ENCODE measurements around the gene NCSTN. TPM values are rescaled to one million over a fixed set of nuclear protein-coding genes. Genes with fewer than 3 reads are reported as not detected.
"Not testable (repeated sequence)": the region's sequence is repeated elsewhere in the genome, so short reads cannot be mapped to it uniquely, and the experiment has no call there.

Gene NCSTN
- total RNA-seq, 1 experiment from 2014 or later: 95.6 TPM

DNA sequence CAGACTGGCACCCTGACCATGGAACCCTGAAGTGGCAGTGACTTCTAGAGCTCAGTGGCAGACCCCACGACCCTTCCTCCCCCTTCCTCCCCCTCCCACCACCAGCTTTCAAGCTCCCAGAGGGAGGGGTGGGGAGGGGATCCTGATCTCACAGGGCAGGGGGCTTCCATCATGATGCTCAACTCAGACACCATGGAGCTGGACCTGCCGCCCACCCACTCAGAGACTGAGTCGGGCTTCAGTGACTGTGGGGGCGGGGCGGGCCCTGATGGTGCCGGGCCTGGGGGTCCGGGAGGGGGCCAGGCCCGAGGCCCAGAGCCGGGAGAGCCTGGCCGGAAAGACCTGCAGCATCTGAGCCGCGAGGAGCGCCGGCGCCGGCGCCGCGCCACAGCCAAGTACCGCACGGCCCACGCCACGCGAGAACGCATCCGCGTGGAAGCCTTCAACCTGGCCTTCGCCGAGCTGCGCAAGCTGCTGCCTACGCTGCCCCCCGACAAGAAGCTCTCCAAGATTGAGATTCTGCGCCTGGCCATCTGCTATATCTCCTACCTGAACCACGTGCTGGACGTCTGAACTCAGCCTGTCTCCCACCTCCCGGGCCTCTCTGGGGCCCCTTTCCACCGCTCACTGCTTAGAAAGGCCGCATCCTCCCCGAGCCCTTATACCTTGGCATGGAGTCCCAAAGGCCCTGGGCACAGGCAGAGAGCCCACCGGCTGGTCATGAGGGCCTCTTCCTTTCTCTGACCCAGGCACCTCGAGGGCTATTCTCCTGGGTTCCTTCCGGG, 27.6 kb downstream of the NCSTN start:
- no peak for DNase-seq (ENCODE audit: low read depth)

DNA sequence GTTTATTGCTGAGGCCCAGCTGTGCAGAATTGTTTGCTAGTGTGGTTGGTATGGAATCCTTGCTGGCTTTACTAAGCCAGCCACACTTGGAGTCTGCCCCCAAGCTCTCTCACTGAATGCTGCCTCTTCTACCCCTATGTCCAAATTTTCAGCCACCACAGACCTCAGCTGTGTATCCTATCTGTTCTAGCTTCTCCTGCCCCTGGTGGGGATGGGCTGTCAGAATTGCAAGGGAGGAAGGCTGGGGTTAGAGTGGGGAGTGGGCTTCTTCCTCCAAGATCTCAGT, 28.1 kb downstream of the NCSTN start:
- no peak for DNase-seq (ENCODE audit: low read depth)

DNA sequence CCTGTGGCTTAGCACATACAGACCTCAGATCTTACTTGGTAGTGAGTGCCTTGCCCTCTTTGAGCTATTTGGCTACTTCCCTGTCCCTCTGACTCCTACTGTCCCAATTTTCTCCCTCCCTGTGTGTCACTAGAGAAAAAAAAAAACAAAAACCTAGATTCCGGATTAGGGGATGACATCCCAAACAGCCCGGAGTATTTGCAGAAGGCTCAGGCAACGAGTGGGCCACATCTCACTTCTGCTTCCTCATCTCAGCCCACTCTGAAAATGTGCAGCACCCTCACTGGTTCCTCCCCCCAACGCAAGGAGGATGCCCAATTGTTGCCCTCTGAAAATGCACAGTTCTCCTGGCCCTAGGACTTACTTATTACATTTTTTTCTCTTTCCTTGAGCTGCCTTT, 28.6 kb downstream of the NCSTN start:
- DNase-seq (ENCODE audit: low read depth): no peak

DNA sequence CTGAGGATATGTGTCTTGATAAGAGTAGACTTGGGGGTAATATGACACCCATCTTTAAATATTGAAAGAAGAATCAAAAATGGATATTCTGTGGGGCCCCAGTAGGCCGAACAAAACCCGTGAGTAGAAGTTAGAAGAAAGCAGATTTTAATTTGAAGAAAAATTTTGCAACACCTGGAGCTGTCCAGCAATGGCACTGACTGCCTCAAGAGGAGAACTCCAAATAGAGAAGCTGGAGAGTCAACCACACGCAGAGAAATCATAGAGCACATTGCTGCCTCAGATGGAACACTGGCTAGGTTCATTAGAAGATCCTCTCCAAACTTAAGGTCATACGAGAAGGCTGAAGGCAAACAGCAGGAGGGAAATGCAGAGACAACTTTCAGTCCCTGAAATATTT, 30.5 kb downstream of the NCSTN start:
- DNase-seq (ENCODE audit: low read depth): no peak

DNA sequence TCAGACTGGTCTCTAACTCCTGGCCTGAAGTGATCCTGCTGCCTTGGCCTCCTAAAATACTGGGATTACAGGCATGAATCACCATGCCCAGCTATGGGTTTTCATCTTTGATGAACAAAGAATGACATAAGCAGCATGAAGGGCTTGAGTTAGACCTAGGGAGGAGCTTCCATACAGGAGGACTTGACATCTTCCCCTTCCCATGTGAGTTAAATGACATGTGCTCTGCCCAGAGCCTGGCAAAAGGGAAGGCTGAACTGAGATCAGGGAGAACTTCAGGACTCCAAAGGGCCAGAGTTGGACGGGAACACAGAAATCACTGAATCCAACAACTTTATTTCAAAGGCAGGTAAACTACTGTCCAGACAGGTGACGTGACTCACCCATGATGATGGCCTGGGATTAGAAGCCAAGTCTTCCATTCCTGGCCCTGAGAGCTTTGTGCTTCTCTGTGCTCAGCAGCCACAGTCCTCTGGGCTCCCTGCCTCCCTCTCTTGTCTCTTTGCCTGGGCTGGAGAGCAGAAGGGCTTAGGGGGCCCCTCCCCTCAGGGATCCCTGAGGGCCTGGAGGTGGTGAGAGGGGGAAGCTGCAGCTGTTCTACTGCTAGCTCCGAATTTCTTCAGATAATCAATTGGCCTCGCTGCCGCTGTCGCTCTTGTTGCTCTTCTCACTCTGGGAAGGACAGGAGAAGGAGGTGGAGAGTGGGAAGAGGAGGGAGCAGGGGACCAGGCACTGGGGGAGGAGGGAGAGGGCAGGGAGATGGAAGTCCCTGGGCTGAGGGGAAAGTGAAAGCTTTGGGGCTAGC, 31.3 kb downstream of the NCSTN start:
- peak; percentile 41 for DNase-seq (ENCODE audit: low read depth)

DNA sequence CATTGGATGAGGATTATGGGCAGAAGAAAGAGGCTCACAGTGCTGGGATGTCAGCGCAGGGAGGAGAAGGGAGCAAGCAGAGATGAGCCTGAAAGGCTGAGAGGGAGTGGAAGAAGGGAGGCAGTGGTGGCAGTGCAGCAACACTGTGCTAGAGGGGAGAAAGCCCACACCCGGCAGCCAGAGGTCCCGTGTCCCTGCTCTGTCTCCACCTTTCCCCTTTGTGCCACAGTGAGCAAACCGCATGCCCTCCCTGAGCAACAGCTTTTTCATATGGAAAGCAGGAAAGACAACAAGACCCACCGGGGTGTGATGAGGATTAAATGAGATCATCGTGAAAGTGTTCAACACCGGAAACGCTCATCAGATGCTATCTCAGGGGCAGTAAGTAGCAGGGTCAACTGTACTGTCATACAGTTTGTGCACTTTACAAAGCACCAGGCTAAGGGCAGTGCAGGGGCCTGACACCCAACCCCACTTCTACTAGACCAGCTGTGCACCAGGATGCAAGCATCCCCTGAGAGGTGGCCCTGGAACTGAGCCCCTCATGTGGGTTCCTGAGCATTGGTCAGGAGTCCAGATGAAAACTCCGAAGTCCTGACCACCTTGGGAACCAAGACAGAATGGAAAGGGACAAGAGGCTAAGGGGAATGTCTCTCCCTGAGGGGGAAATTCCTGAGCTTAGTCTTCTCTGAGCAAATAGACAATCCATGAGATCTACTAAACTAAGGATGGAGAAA, 32.8 kb downstream of the NCSTN start:
- DNase-seq (ENCODE audit: low read depth): peak; percentile 25

DNA sequence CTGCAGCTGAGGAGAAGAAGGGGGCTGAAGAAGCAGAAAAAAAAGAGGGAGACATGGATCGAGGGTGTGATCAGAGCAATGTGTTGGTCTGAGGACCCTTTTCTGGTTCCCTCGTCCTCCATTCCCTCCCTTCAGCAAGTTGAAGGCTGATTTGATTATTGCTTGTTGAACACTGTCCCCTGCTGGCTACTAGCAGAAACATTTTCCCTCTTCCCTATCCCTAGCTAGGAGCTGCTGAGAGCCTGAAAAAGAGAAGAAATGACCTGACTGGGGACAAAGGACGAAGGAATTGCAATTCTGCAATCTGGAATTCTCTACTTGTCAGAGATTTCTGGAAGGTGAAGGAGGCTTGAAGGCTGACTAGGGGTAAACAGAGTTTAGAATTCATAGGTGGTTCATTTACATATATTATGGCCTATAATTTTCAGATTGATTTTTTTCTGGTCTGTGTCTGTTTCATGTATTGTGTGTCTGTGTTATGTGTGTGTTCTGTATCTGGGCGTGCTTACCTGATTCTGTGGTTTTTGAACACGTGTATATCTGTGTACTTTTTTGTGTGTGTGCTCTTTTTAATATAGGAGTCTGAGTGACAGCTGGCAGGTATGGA, 33.4 kb downstream of the NCSTN start:
- DNase-seq (ENCODE audit: low read depth): peak; percentile 63

DNA sequence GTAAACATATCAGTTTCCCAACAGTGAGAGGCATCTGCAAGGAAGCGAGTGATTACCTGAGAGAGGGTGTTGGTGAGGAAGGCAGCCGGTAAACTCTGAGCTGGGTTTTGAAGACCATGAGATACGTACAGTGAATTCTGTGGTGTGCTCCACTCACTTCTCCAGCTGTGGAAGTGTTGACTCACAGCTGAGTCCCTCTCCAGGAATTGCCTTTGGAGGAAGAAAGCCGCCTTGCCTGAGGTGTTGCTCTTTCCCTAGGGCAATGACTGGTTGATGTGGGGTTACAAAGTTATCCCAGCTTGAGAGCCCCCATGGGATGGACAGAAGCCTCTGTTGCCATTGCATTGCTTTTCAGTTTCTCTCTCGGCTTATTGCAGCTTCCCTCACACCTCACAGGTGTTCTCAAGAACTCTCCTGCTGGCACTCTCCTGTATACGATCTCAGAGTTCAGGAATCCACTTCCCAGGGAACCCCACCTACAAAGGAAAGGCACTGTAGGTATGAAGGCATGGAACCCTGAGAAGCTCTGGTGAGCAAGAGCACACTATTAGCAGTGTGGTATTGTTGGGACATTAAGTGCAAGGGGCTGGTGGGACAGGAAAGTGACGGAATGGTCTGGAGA, 34.5 kb downstream of the NCSTN start:
- DNase-seq (ENCODE audit: low read depth): peak; percentile 74

DNA sequence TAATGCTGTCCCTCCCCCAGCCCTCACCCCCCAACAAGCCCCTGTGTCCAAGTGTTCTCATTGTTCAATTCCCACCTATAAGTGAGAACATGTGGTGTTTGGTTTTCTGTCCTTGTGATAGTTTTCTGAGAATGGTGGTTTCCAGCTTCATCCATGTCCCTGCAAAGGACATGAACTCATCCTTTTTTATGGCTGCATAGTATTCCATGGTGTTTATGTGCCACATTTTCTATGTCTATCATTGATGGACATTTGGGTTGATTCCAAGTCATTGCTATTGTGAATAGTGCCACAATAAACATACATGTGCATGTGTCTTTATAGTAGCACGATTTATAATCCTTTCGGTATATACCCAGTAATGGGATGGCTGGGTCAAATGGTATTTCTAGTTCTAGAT, 41.6 kb downstream of the NCSTN start:
- not testable (repeated sequence) for DNase-seq (ENCODE audit: low read depth)

DNA sequence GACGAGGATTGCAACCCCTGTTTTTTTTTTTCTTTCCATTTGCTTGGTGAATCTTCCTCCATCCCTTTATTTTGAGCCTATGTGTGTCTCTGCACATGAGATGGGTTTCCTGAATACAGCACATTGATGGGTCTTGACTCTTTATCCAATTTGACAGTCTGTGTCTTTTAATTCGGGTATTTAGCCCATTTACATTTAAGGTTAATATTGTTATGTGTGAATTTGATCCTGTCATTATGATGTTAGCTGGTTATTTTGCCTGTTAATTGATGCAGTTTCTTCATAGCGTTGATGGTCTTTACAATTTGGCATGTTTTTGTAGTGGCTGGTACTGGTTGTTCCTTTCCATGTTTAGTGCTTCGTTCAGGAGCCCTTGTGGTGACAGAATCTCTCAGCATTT, 45.2 kb downstream of the NCSTN start:
- not testable (repeated sequence) for DNase-seq (ENCODE audit: low read depth)

DNA sequence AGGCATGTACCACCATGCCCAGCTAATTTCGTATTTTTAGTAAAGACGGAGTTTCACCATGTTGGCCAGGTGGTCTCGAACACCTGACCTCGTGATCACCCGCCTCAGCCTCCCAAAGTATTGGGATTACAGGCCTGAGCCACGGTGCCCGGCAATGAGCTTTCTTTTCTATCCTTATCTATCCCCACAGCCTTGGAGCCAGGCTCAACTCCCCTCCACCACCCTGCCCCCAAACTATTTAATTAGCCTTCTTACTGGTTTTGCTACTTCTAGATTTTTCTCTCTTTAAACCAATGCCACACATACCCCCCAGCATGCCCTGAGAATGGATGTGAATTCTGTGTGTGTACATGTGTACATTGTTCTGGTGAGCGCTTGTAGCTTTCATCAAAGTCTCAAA, 51.5 kb downstream of the NCSTN start:
- no peak for DNase-seq (ENCODE audit: low read depth)

DNA sequence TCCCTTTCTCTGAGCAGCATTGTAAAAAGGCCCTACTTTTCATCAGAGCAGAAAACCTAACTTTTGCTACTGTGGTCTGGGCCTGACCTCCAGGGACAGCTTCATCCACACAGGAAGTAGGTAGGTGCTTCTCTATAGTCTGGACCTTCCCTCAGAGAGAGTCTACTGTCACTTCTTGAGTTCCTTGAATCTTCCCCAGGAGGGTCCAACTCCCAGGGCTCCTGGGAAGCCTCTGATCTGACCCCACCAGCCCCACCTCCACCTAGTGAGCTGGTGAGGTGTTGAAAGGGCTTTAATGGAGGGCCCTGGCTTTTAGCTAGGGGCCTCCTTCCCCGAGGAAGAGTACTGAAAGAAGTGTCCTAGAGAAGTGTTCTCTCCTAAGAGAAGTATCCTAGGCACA, 54.5 kb downstream of the NCSTN start:
- DNase-seq (ENCODE audit: low read depth): no peak

DNA sequence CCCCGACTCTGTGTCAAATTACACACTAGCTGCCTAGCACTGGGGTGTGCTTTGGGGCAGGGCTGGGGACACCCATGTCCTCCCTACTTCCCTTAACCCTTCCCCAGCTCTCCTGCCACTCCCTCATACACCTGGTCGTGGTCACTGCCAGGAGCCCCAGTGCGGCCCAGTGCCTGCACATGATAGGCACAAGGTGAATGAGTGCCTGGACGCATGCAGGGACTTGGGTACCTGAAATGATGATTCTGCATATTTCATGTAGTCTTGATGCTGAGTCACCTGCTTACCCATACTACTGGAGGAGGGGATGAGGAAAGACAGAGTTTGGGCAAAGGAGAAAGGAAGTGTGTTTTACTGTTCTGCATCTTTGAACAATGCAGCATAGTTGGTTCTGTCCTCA, 55.6 kb downstream of the NCSTN start:
- DNase-seq (ENCODE audit: low read depth): no peak

DNA sequence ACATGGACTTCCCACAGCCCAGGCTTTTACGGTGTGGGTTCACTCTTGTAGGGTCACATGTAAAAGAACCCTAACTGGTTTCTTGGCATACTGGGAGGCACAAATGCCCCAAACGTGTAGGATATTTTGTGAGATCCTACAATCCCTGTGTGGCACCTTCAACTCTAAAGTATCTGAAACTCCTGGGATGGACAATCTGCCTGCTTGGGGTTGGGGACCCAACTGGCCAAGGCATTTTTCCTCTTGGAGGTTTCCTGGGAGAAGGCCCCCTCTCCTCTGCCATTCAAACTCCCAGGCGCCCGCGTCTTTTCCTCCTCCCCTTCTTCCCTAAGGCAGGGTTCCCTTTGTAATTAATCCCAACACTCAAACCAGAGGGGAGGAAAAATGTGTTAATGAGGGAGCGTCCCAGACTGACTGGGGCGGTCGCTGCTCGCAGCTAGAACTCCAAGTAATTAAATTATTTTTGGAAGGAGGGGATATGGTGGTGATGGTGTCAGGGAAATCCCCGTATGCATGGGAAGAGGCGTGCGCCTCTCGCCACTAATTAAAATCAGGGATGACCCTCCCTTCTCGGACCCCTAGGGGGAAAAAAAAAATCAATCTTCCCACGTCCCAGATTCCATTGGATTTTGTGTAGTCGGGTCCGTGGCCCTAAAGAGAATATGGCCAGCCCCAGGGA, 56.5 kb downstream of the NCSTN start:
- no peak for DNase-seq (ENCODE audit: low read depth)

DNA sequence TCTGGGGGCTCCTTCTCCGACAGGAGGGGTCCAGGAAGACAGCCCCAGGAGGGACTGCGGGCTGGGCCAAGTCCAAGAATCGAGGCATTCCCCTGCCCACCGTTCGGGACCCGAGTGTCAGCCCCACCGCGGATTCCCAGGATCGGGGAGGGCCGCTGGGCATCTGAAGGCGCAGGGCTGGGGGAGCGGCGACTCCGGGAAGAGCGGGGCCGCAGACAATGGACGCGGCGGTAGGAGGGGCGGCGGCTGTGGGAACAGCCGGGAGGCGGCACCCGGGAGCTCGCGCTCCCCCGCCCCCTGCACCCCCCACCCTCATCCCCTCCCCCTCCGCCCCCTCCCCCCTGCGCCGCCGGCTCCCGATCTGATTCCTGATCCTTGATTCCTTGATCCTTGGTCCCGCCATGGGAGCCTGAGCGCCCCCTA, 57.1 kb downstream of the NCSTN start, which contains the start of gene VANGL2:
TSS of gene VANGL2 (plus strand) at position 342 of the 423 bp plus-strand sequence. CDS start 15,274 bp downstream, outside the sequence.
- peak; percentile 9 for DNase-seq (ENCODE audit: low read depth)

DNA sequence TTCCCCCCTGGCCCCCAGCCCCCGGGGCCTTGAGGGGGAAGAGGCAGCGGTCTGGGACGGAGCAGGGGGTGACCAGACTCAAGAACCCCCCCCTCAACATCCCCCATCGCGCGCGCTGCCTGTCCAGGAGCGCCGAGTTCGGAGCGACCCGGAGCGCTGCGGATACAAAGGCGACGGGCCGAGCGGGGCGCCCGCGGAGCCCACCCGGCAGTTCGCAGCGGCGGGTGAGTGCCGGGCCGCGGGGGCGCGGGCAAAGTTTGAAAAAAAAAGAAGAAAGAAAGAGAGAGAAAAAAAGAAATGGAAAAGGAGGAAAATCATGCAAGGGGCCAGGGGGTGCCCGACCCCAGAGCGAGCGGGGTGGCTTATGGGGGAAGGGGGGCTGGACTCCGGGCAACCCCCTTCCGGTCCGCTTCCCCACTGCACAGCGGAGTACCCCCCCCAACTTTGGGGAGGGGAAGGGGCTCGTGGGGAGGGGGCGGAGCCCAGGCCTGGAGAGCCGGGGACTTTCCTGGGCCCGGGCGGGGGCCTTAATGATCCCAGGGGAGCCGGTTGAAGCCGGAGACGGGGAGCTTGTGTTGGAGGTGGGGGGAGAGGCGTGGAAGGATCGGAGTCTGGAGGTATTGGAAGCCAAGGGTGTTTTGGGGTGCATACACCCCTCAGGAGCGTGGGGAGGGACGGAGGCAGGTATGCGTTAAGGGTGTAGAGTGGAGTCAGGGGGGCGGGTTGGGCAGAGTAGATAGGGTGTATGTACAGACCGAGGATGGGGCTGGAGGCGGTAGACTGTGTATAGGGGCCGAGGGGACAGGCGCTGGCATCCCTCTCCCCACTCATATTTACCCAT, 57.7 kb downstream of the NCSTN start:
- DNase-seq (ENCODE audit: low read depth): no peak

DNA sequence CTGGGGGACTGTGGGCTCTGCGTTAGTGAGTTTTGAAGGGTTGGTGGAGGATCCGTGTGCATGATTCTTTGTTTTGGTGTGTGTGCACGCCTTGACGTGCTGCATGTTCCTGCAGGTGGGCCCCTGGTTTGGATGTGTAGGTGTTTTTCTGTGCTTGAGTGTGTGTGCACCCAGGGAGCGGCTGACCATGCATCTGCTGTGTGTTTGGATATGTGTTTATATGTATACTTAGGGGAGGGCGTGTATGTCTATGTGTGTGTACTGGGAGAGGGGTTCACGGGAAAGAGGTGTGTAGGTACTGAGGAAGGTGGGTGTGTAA, 58.3 kb downstream of the NCSTN start:
- no peak for DNase-seq (ENCODE audit: low read depth)

DNA sequence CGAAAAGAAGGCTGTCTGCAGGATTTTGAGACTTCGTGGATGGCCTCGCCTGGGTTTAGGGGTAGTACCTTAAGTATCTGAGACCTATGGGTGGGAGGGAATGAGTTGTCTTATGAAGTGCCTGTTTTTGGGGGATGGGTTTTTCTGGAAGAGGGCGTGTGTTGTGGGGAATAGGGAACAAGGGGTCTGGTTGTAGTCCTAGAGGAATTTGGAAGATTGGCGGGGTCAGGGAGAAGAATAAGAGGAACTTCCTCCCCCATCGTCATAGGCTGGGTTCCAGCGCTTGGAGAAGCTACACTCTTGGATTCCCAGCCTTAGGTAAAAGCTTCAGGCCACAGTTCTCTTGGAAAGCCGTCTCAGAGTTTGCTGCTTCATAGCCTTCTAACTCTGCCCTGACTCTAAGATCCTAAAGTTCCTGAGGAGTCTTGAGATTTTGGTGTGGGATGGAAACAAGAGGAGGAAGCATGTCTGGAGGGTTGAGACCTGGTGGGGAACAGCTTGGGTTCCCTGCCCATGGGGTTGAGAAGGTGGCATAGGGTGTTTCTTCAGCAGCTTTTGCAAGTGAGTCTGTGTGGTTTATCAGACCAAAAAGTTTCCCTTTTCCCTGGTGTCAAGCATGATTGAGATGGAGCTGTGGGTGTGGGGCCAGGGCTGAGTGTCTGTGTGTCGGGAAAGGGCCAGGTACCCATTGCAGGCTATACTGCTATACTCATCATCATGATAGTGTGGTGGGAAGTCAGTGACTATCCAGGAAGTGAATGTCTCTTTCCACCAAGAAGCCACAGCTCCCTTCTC, 59.0 kb downstream of the NCSTN start:
- no peak for DNase-seq (ENCODE audit: low read depth)

DNA sequence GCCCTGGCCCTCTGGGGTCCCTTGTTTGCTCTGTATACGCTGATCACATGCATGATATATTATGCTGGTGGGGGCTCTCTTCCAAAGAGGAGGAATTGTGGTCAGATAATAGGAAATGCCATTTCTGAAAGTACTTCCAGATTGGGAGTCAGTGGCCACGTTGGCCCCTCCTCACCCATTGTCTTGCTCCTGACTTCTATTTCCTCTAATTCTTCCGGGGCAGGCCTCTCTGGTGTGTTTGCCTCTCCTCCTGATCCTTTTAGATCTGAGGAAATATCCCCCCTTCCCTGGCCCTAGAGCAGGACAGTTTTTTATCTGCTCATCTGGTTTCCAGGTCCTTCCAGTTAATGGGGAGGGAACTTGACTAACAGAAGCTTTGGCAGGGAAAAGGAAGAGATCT, 60.1 kb downstream of the NCSTN start:
- no peak for DNase-seq (ENCODE audit: low read depth)
